Esophagus (tissue), 2 donors: ENCODE data around the gene ATG10. TPM values are rescaled to one million over a fixed set of nuclear protein-coding genes. Genes with fewer than 3 reads are reported as not detected.

Experiments used
- H3K27ac ChIP-seq, 2 donors: one replicate each; pipeline ENCODE4 v1.5.1; 2013; ENCODE audit warnings: low read depth in 2 of 2, mild to moderate bottlenecking in 2 of 2, inconsistent platforms in 1 of 2, low read length in 1 of 2, moderate library complexity in 1 of 2
- H3K27me3 ChIP-seq, 2 donors: one replicate each; pipeline ENCODE4 v1.6.1; 2013; ENCODE audit warnings: low read length in 2 of 2, control low read depth in 1 of 2, mild to moderate bottlenecking in 1 of 2; ENCODE audit not compliant: insufficient read depth in 2 of 2, control insufficient read depth in 1 of 2
- H3K36me3 ChIP-seq, 2 donors: one replicate each; pipeline ENCODE4 v1.6.1; 2013; ENCODE audit warnings: low read length in 1 of 2; ENCODE audit not compliant: control insufficient read depth in 2 of 2, insufficient read depth in 2 of 2
- H3K4me1 ChIP-seq, 2 donors: one replicate each; pipeline ENCODE4 v1.6.1; 2013; ENCODE audit warnings: low read length in 1 of 2; ENCODE audit not compliant: control insufficient read depth in 2 of 2, insufficient read depth in 2 of 2
- H3K4me3 ChIP-seq, 2 donors: one replicate each; pipeline ENCODE4 v1.5.1; 2013; ENCODE audit warnings: low read length in 2 of 2, mild to moderate bottlenecking in 2 of 2, low read depth in 1 of 2, moderate library complexity in 1 of 2
- H3K9me3 ChIP-seq, 2 donors: one replicate each; pipeline ENCODE4 v1.6.1; 2013; ENCODE audit warnings: mild to moderate bottlenecking in 2 of 2, low read depth in 1 of 2, low read length in 1 of 2, moderate library complexity in 1 of 2; ENCODE audit not compliant: control insufficient read depth in 2 of 2, insufficient read depth in 1 of 2
- WGBS, 2 donors: extraction: QIAGEN DNeasy Blood & Tissue Kit; methylation state at CpG; one replicate each; pipeline ENCODE4 v1.1.7; 2013; 5-methylcytosine and 5-hydroxymethylcytosine counted together
- polyA plus RNA-seq, 2 donors: library from polyadenylated mRNA; stranded (reverse); fragments of 200-250 nt; gene quantifications; one replicate each; pipeline ENCODE4 v1.2.3, GENCODE V29; 2013
- donor health status: healthy with polysubstance abuse.
- donor health status: Bipolar disorder and iron deficiency.

The ATG10 gene
- polyA plus RNA-seq, 2 donors = 3.8 to 5.1 TPM

GRCh38 chr5:82151662-82152061 is 179.8 kb downstream of the ATG10 start:
- Histone ChIP-seq H3K27ac (no peak overlapping the region), H3K9me3 (no peaks in the 10 kb centered on the region), H3K4me3 (no peak overlapping the region), H3K27me3 (no peaks in the 10 kb centered on the region), H3K36me3 (no peaks in the 10 kb centered on the region), H3K4me1 (no peaks in the 10 kb centered on the region)
- WGBS, 2 donors = 51 to 66% methylated on average over 1 of the region's 1 CpG

- Histone ChIP-seq H3K36me3 (no peaks in the 10 kb centered on the region), H3K9me3 (no peaks in the 10 kb centered on the region), H3K4me1 (no peaks in the 10 kb centered on the region), H3K27me3 (no peaks in the 10 kb centered on the region), H3K4me3 (no peak overlapping the region), H3K27ac (no peak overlapping the region)
- 85 to 87% methylated on average over 4 of the region's 4 CpGs for WGBS, 2 donors
Measured at GRCh38 chr5:82152978-82153481, 181.2 kb downstream of the ATG10 start.

- H3K27me3 ChIP-seq = no peaks in the 10 kb centered on the region
- no peaks in the 10 kb centered on the region for H3K9me3 ChIP-seq
- 68 to 80% methylated on average over 1 of the region's 1 CpG for WGBS, 2 donors
- no peaks in the 10 kb centered on the region for H3K4me1 ChIP-seq
- H3K27ac ChIP-seq = no peak overlapping the region
- H3K36me3 ChIP-seq = no peaks in the 10 kb centered on the region
- H3K4me3 ChIP-seq = no peak overlapping the region
Measured at GRCh38 chr5:82154776-82155175, 183.0 kb downstream of the ATG10 start.

GRCh38 chr5:82155305-82155704 is 183.5 kb downstream of the ATG10 start:
- WGBS, 2 donors = 77 to 81% methylated on average over 1 of the region's 1 CpG
- no peak overlapping the region for H3K4me3 ChIP-seq
- H3K27me3 ChIP-seq = no peaks in the 10 kb centered on the region
- H3K9me3 ChIP-seq = no peaks in the 10 kb centered on the region
- no peak overlapping the region for H3K27ac ChIP-seq
- no peaks in the 10 kb centered on the region for H3K36me3 ChIP-seq
- H3K4me1 ChIP-seq = no peaks in the 10 kb centered on the region

- no peaks in the 10 kb centered on the region for H3K27me3 ChIP-seq
- 80 to 91% methylated on average over 4 of the region's 4 CpGs for WGBS, 2 donors
- H3K27ac ChIP-seq = no peak overlapping the region
- H3K9me3 ChIP-seq = no peaks in the 10 kb centered on the region
- no peaks in the 10 kb centered on the region for H3K4me1 ChIP-seq
- H3K4me3 ChIP-seq = no peak overlapping the region
- H3K36me3 ChIP-seq = no peaks in the 10 kb centered on the region
Measured at GRCh38 chr5:82156874-82157273, 185.1 kb downstream of the ATG10 start.

- Histone ChIP-seq H3K27me3 (no peaks in the 10 kb centered on the region), H3K4me3 (no peak overlapping the region), H3K4me1 (no peaks in the 10 kb centered on the region), H3K36me3 (no peaks in the 10 kb centered on the region), H3K27ac (no peak overlapping the region), H3K9me3 (no peaks in the 10 kb centered on the region)
- WGBS, 2 donors = 96 to 97% methylated on average over 3 of the region's 3 CpGs
Measured at GRCh38 chr5:82158755-82159413, 187.1 kb downstream of the ATG10 start.

- H3K4me1 ChIP-seq = peaks cover 0 to 3% of the 10 kb centered on the region in 2 donors
- H3K4me3 ChIP-seq = no peak overlapping the region
- no peaks in the 10 kb centered on the region for H3K27me3 ChIP-seq
- no peaks in the 10 kb centered on the region for H3K9me3 ChIP-seq
- H3K27ac ChIP-seq = no peak overlapping the region
- no peaks in the 10 kb centered on the region for H3K36me3 ChIP-seq
Measured at GRCh38 chr5:82160948-82161347, 189.1 kb downstream of the ATG10 start.

- no peaks in the 10 kb centered on the region for H3K9me3 ChIP-seq
- WGBS, 2 donors = 86 to 89% methylated on average over 4 of the region's 4 CpGs
- H3K36me3 ChIP-seq = no peaks in the 10 kb centered on the region
- H3K4me3 ChIP-seq = no peak overlapping the region
- no peak overlapping the region for H3K27ac ChIP-seq
- no peaks in the 10 kb centered on the region for H3K27me3 ChIP-seq
- H3K4me1 ChIP-seq = peaks cover 0 to 3% of the 10 kb centered on the region in 2 donors
Measured at GRCh38 chr5:82162573-82162972, 190.8 kb downstream of the ATG10 start.

- H3K9me3 ChIP-seq = no peaks in the 10 kb centered on the region
- H3K4me3 ChIP-seq = no peak overlapping the region
- H3K27ac ChIP-seq = no peak overlapping the region
- peaks cover 0 to 3% of the 10 kb centered on the region in 2 donors for H3K4me1 ChIP-seq
- no peaks in the 10 kb centered on the region for H3K27me3 ChIP-seq
- no peaks in the 10 kb centered on the region for H3K36me3 ChIP-seq
Measured at GRCh38 chr5:82163452-82164175, 191.8 kb downstream of the ATG10 start.
